ENCODE data around the gene MBP. TPM values are rescaled to one million over a fixed set of nuclear protein-coding genes. Genes with fewer than 3 reads are reported as not detected.

The MBP gene
- total and polyA plus RNA-seq, 2 of the 13 experiments (the other 11 are each of a cell fraction or from before 2014, with no cell fraction given): 5.0 to 8.5 TPM

DNA sequence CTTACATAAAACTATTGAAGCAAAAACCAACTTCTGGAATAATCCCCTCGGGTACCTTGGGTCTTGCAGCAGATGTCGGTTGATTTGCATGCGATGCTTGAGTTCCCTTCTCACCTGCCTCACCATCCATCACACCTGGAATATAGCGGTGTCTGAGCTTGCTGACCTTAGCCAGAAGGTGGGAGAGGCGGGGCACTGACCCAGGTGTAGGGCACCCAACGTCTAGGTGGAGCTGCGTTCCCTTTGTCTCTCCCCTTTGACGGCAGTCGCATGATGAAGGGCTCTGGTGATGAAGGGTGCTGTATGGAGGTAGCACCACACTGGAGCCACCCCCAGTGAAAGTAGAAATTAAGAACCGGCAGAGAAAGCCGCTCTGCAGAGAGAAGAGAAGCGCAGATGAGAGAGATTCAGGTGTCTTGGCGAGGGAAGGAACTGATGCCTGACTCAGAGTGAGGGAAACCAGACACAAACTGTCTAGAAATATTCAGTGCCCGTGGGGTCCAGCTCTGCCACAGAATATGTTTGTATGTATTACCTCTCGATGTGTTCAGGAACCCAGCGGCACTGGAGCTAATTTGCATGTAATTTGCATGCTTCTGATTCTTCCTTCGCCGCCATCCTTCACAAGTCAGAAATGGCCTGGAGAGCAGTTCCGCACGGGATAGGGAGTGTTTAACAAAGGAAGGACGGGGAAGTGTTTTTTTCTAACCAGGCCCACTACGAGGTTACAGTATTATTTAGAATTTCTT, 19.4 kb upstream of the MBP start (continued):
- TF ChIP-seq, protein P1, sequence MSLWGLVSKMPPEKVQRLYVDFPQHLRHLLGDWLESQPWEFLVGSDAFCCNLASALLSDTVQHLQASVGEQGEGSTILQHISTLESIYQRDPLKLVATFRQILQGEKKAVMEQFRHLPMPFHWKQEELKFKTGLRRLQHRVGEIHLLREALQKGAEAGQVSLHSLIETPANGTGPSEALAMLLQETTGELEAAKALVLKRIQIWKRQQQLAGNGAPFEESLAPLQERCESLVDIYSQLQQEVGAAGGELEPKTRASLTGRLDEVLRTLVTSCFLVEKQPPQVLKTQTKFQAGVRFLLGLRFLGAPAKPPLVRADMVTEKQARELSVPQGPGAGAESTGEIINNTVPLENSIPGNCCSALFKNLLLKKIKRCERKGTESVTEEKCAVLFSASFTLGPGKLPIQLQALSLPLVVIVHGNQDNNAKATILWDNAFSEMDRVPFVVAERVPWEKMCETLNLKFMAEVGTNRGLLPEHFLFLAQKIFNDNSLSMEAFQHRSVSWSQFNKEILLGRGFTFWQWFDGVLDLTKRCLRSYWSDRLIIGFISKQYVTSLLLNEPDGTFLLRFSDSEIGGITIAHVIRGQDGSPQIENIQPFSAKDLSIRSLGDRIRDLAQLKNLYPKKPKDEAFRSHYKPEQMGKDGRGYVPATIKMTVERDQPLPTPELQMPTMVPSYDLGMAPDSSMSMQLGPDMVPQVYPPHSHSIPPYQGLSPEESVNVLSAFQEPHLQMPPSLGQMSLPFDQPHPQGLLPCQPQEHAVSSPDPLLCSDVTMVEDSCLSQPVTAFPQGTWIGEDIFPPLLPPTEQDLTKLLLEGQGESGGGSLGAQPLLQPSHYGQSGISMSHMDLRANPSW (CRISPR knock-in tag; IDR thresholded peaks at IDR 0.05; ENCODE audit: borderline replicate concordance): no peak
- TF ChIP-seq ZNF652 (CRISPR knock-in tag; IDR thresholded peaks at IDR 0.05; ENCODE audit: borderline replicate concordance, low read depth) (no peak), ZSCAN21 (CRISPR knock-in tag; IDR thresholded peaks at IDR 0.05; ENCODE audit: borderline replicate concordance) (no peak), U2AF2 (IDR thresholded peaks at IDR 0.05; ENCODE audit: low read depth, low read length) (no peak)

DNA sequence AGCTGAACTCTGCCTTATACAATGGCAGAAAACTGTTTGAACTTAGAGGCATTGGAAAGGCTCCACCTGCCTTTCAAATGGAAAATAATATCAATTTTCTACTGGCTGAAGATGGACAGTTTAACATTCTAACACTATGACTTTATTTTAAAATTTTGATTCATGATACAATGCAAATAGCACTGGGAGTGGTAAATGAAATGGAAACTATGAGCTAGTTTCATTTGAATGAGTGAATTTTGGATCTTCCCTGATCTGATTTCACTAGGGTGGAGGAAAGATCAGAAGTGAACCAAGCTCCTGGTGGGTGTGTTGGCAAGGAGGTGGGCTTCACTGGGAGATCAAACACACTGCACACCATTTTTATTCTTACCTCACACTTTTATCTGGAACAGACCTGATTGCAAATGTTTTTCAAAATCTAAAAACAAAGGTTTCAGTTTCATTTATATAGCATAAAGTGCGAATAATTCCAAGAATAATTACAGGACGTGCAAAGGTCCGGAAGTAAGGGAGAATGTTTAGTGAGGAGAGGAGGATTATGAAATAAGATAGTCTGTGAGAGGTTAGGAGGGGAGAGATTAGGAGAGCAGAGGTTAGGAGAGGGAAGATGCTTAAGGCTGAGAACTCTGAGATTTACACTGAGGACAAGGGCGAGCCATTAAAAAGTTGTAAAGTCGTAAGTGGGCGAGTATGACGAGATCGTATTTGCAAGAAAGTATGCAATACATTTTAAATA, 18.6 kb upstream of the MBP start:
- BruUV-seq (replicated peaks): no TSS peak
- peaks cover 3 to 12% of the 10 kb centered on the region in 2 experiments; a peak in 2 of 5 replicates for H3K27me3 ChIP-seq (ENCODE audit: control insufficient read depth in 1 of 2, insufficient read depth in 2 of 2, low read length in 2 of 2)
- no peak overlapping the region for H3K4me2 ChIP-seq (ENCODE audit: low read depth, low read length)
- in situ Hi-C loops (cut with HindIII; ENCODE audit: extremely low pct_ligation_motif_present, low pct_unique_long_range_greater_than_20kb) (no loop called here), intact Hi-C loops (cut with micrococcal nuclease; ENCODE audit: unreplicated experiment) (no loop called here)
- no peaks in the 10 kb centered on the region for H3K4me1 ChIP-seq (ENCODE audit: insufficient read depth, low read length)
- H4K20me1 ChIP-seq (ENCODE audit: insufficient read depth, low read length): no peaks in the 10 kb centered on the region
- ChIA-PET CTCF (ENCODE audit: low intra/inter-chr PET ratio, low total read pairs) (no interaction called here), POLR2A (no interaction called here)
- TF ChIP-seq, protein P2, sequence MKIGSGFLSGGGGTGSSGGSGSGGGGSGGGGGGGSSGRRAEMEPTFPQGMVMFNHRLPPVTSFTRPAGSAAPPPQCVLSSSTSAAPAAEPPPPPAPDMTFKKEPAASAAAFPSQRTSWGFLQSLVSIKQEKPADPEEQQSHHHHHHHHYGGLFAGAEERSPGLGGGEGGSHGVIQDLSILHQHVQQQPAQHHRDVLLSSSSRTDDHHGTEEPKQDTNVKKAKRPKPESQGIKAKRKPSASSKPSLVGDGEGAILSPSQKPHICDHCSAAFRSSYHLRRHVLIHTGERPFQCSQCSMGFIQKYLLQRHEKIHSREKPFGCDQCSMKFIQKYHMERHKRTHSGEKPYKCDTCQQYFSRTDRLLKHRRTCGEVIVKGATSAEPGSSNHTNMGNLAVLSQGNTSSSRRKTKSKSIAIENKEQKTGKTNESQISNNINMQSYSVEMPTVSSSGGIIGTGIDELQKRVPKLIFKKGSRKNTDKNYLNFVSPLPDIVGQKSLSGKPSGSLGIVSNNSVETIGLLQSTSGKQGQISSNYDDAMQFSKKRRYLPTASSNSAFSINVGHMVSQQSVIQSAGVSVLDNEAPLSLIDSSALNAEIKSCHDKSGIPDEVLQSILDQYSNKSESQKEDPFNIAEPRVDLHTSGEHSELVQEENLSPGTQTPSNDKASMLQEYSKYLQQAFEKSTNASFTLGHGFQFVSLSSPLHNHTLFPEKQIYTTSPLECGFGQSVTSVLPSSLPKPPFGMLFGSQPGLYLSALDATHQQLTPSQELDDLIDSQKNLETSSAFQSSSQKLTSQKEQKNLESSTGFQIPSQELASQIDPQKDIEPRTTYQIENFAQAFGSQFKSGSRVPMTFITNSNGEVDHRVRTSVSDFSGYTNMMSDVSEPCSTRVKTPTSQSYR (CRISPR knock-in tag; IDR thresholded peaks at IDR 0.05; ENCODE audit: borderline replicate concordance): no peak
- TF ChIP-seq, protein P3, sequence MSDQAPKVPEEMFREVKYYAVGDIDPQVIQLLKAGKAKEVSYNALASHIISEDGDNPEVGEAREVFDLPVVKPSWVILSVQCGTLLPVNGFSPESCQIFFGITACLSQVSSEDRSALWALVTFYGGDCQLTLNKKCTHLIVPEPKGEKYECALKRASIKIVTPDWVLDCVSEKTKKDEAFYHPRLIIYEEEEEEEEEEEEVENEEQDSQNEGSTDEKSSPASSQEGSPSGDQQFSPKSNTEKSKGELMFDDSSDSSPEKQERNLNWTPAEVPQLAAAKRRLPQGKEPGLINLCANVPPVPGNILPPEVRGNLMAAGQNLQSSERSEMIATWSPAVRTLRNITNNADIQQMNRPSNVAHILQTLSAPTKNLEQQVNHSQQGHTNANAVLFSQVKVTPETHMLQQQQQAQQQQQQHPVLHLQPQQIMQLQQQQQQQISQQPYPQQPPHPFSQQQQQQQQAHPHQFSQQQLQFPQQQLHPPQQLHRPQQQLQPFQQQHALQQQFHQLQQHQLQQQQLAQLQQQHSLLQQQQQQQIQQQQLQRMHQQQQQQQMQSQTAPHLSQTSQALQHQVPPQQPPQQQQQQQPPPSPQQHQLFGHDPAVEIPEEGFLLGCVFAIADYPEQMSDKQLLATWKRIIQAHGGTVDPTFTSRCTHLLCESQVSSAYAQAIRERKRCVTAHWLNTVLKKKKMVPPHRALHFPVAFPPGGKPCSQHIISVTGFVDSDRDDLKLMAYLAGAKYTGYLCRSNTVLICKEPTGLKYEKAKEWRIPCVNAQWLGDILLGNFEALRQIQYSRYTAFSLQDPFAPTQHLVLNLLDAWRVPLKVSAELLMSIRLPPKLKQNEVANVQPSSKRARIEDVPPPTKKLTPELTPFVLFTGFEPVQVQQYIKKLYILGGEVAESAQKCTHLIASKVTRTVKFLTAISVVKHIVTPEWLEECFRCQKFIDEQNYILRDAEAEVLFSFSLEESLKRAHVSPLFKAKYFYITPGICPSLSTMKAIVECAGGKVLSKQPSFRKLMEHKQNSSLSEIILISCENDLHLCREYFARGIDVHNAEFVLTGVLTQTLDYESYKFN (CRISPR knock-in tag; conservative IDR thresholded peaks at IDR 0.05): no peak
- TF ChIP-seq, protein P4, sequence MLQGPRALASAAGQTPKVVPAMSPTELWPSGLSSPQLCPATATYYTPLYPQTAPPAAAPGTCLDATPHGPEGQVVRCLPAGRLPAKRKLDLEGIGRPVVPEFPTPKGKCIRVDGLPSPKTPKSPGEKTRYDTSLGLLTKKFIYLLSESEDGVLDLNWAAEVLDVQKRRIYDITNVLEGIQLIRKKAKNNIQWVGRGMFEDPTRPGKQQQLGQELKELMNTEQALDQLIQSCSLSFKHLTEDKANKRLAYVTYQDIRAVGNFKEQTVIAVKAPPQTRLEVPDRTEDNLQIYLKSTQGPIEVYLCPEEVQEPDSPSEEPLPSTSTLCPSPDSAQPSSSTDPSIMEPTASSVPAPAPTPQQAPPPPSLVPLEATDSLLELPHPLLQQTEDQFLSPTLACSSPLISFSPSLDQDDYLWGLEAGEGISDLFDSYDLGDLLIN (CRISPR knock-in tag; IDR thresholded peaks at IDR 0.05; ENCODE audit: borderline replicate concordance): no peak
- no peak for TF ChIP-seq SIN3A (IDR thresholded peaks at IDR 0.05; ENCODE audit: borderline replicate concordance, low read depth, low read length)
- FAIRE-seq (no peak), ATAC-seq (no peak), DNase-seq (ENCODE audit: low spot score) (no peak)
- no peak overlapping the region for H3K27ac ChIP-seq (ENCODE audit: extremely low read length, insufficient read depth, low read length)
- no peaks in the 10 kb centered on the region for H3K79me2 ChIP-seq (ENCODE audit: insufficient read depth, low read length)
- H2AFZ ChIP-seq (ENCODE audit: low read length): no peak overlapping the region
- H3K4me3 ChIP-seq (replicated peaks in 1 of 3; ENCODE audit: insufficient read depth in 1 of 3, low read depth in 2 of 3, low read length in 3 of 3): no peak overlapping the region
- H3K9me3 ChIP-seq (ENCODE audit: low read length): no peaks in the 10 kb centered on the region
- H3K9ac ChIP-seq (ENCODE audit: insufficient read depth, low read depth, low read length): no peak overlapping the region
- no peaks in the 10 kb centered on the region for H3K36me3 ChIP-seq (replicated peaks in 1 of 2; ENCODE audit: control insufficient read depth in 1 of 2, insufficient read depth in 2 of 2, low read length in 2 of 2)
- WGBS (ENCODE audit: low lambda C conversion rate): 38% methylated on average over 8 of the region's 8 CpGs

Data from HepG2 (cell line).